GM12865 (cell line): ENCODE data around the gene NECAB3.

Source experiments
- DNase-seq: peaks from one replicate; pipeline ENCODE4 v3.0.0; 2010; ENCODE audit warnings: low read depth
- H3K4me3 ChIP-seq: 2 replicates; pipeline ENCODE4 v1.5.1; 2011; ENCODE audit warnings: mild to moderate bottlenecking, low read depth, low read length, control low read depth
- CTCF ChIP-seq: IDR thresholded peaks from 2 replicates; pipeline ENCODE4 v1.5.1; 2011; ENCODE audit warnings: low read length, control low read depth, low read depth, inconsistent platforms; ENCODE audit not compliant: insufficient read depth; ENCODE audit errors: missing control alignments

The NECAB3 gene

DNA sequence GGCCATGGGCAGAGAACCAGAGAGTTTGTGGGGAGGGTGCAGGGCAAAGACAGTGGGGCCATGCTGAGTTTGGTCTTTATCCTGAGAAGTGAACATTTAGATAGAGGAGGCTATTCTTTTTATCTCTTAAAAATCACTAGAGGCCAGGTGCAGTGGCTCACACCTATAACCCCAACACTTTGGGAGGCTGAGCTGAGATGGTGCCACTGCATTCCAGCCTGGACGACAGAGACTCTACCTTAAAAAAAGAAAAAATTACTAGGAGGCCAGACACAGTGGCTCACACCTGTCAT, 37.2 kb upstream of the NECAB3 start:
- no peak overlapping the region for H3K4me3 ChIP-seq
- no peak for DNase-seq
- no peak for TF ChIP-seq CTCF

DNA sequence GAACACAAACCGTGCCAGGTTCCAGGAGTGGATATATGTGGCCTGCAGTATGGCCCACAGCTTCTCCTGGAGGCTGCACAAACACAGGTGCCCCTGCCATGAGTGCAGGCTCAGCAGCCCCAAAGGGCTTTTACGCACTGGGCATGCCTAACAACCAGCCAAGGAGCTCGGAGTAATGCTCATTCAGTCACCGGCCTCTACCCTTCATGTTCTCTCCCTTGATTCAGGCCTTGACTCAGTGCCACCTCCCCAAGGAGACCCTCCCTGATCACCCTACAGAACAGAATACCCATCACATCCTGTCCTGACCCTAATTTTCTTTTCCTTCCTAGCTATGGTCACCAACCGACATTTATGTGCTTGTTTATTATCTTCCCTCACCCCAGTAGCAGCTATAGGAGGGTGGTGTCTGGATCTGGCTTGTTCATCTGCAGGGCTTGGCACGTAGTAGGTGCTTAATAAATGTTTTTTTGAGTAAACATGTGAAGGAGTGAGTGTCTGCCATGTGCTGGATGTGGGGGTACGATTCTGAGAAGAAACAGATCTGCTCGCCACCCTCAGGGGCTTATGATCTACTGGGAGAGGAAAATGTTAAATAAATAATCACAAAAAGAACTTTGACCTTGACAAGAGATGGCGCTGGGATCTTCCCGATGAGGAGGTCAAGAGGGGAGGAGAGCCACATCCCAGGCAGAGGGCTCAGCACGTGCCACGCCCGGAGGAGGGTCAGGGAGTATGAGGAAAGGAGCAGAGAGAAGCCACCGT, 36.6 kb upstream of the NECAB3 start:
- DNase-seq, result no peak
- TF ChIP-seq CTCF, result no peak
- no peak overlapping the region for H3K4me3 ChIP-seq

DNA sequence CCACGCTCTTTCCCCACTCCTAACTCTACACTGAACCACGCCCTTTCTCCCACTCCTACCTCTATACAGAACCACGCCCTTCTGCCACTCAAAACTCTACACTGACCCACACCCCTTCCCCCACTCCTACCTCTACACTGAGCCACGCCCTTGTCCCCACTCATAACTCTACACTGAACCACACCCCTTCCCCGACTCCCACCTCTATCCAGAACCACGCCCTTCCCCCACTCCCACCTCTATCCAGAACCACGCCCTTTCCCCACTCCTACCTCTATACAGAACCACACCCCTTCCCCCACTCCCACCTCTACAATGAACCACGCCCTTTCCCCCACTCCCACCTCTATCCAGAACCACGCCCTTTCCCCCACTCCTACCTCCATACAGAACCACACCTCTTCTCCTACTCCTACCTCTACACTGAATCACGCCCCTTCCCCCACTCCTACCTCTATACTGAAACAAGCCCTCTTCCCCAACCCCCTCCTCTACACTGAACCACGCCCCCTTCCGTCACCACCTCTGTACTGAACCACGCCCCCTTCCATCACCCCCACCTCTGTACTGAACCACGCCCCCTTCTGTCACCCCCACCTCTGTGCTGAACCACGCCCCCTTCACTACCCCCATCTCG, 35.8 kb upstream of the NECAB3 start:
- H3K4me3 ChIP-seq, result no peak overlapping the region
- no peak for DNase-seq
- no peak for TF ChIP-seq CTCF

- no peak for TF ChIP-seq CTCF
- H3K4me3 ChIP-seq, result no peak overlapping the region
- no peak for DNase-seq
Measured at GRCh38 chr20:33709398-33709797, 35.2 kb upstream of the NECAB3 start.

DNA sequence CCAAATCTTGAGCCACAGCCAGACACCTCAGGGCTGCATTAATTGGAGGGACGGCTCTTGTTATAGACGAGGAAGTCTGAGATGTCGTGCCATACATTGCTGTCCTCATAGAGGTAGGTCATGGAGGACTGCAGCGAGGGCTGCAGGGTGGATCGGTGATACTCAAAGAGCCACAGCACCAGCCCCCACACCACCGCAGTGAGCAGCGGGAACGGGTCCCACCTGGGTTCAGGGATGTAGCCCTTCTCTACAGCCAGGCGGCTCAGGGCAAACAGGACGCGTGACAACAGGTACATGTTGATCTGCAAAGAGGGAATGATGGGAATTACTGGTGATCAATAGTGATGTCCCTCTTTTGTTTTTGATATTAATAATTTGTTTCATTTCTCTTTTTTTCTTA, 33.4 kb upstream of the NECAB3 start:
- no peak overlapping the region for H3K4me3 ChIP-seq
- no peak for TF ChIP-seq CTCF
- DNase-seq, result no peak

GRCh38 chr20:33704197-33704924, 30.1 kb upstream of the NECAB3 start:
- H3K4me3 ChIP-seq, result no peak overlapping the region
- TF ChIP-seq CTCF, result no peak
- DNase-seq, result no peak
